ENCODE measurements around the gene COL28A1.

COL28A1 gene

GRCh38 chr7:7309203-7309602, 226.5 kb downstream of the COL28A1 start:
- no peak for TF ChIP-seq CTCF (IDR thresholded peaks at IDR 0.05; ENCODE audit: low read depth, low read length)
- no peak for DNase-seq (ENCODE audit: low read depth in 2 of 2)

More at GRCh38 chr7:7309203-7309602, 226.5 kb downstream of the COL28A1 start:
- H3K4me3 ChIP-seq (replicated peaks in 1 of 2; ENCODE audit: low read depth in 2 of 2, low read length in 2 of 2): no peak overlapping the region
